Right forelimb (tissue), 1 donor: ENCODE data around the gene ICA1.
"Not testable (repeated sequence)": the region's sequence is repeated elsewhere in the genome, so short reads cannot be mapped to it uniquely, and the experiment has no call there.

ENCODE experiments used
- DNase-seq: peaks from one replicate; pipeline ENCODE4 v3.0.0-alpha.2; 2018

ICA1 gene

GRCh38 chr7:8128449-8129317 lies 133.3 kb downstream of the ICA1 start:
- no peak for DNase-seq

GRCh38 chr7:8126601-8127167 lies 135.3 kb downstream of the ICA1 start:
- no peak for DNase-seq

GRCh38 chr7:8125680-8126444 lies 136.1 kb downstream of the ICA1 start:
- DNase-seq: no peak

GRCh38 chr7:8121243-8121642 lies 140.7 kb downstream of the ICA1 start:
- DNase-seq: no peak

- DNase-seq: no peak
These were observed 141.4 kb downstream of the ICA1 start for GRCh38 chr7:8120390-8121058.

GRCh38 chr7:8119262-8119661 lies 142.7 kb downstream of the ICA1 start:
- no peak for DNase-seq

GRCh38 chr7:8117195-8117594 lies 144.8 kb downstream of the ICA1 start:
- DNase-seq: no peak

GRCh38 chr7:8115547-8116402 lies 146.2 kb downstream of the ICA1 start:
- no peak for DNase-seq

GRCh38 chr7:8114175-8114574 lies 147.8 kb downstream of the ICA1 start:
- DNase-seq: no peak

GRCh38 chr7:8113184-8113583 lies 148.8 kb downstream of the ICA1 start:
- no peak for DNase-seq

GRCh38 chr7:8112685-8113084 lies 149.3 kb downstream of the ICA1 start:
- DNase-seq: no peak

- no peak for DNase-seq
These were observed 150.5 kb downstream of the ICA1 start for GRCh38 chr7:8111282-8111960.

- no peak for DNase-seq
These were observed 152.6 kb downstream of the ICA1 start for GRCh38 chr7:8109196-8110022.

- DNase-seq: no peak
These were observed 156.4 kb downstream of the ICA1 start for GRCh38 chr7:8105449-8106095.

GRCh38 chr7:8103282-8103681 lies 158.7 kb downstream of the ICA1 start:
- no peak for DNase-seq

- not testable (repeated sequence) for DNase-seq
These were observed 160.7 kb downstream of the ICA1 start for GRCh38 chr7:8101292-8101691.

- DNase-seq: no peak
These were observed 167.5 kb downstream of the ICA1 start for GRCh38 chr7:8094164-8095140.

- DNase-seq: no peak
These were observed 169.8 kb downstream of the ICA1 start for GRCh38 chr7:8092140-8092539.
